HG03139 (cell line): ENCODE data around the gene CD274.
"Not testable (repeated sequence)": the region's sequence is repeated elsewhere in the genome, so short reads cannot be mapped to it uniquely, and the experiment has no call there.

Experiments
- ATAC-seq: cut with Tn5 transposase; IDR thresholded peaks from one replicate; pipeline ENCODE4 v1.9.1; 2021; ENCODE audit not compliant: unreplicated experiment

Gene CD274

GRCh38 chr9:5460157-5460556 is 9.8 kb downstream of the CD274 start:
- ATAC-seq: no peak

- ATAC-seq: not testable (repeated sequence)
Measured at GRCh38 chr9:5464831-5465330, 14.5 kb downstream of the CD274 start.

- no peak for ATAC-seq
Measured at GRCh38 chr9:5466005-5466404, 15.7 kb downstream of the CD274 start.

GRCh38 chr9:5466766-5467165 is 16.4 kb downstream of the CD274 start:
- ATAC-seq: no peak

GRCh38 chr9:5468850-5469249 is 18.5 kb downstream of the CD274 start:
- no peak for ATAC-seq

- no peak for ATAC-seq
Measured at GRCh38 chr9:5470122-5470521, 19.8 kb downstream of the CD274 start.

GRCh38 chr9:5470816-5471215 is 20.5 kb downstream of the CD274 start:
- no peak for ATAC-seq

- not testable (repeated sequence) for ATAC-seq
Measured at GRCh38 chr9:5475611-5476010, 25.3 kb downstream of the CD274 start.

GRCh38 chr9:5478206-5478605 is 27.9 kb downstream of the CD274 start:
- ATAC-seq: no peak

- no peak for ATAC-seq
Measured at GRCh38 chr9:5479994-5480694, 29.8 kb downstream of the CD274 start.

GRCh38 chr9:5480919-5481318 is 30.6 kb downstream of the CD274 start:
- ATAC-seq: no peak

- no peak for ATAC-seq
Measured at GRCh38 chr9:5481322-5482040, 31.1 kb downstream of the CD274 start.

- ATAC-seq: no peak
Measured at GRCh38 chr9:5482194-5482593, 31.9 kb downstream of the CD274 start.

- no peak for ATAC-seq
Measured at GRCh38 chr9:5483306-5483705, 33.0 kb downstream of the CD274 start.

GRCh38 chr9:5485378-5486085 is 35.2 kb downstream of the CD274 start:
- ATAC-seq: no peak

GRCh38 chr9:5486988-5487387 is 36.6 kb downstream of the CD274 start:
- ATAC-seq: no peak

- no peak for ATAC-seq
Measured at GRCh38 chr9:5488221-5489008, 38.1 kb downstream of the CD274 start.

GRCh38 chr9:5489630-5490490 is 39.5 kb downstream of the CD274 start:
- no peak for ATAC-seq

GRCh38 chr9:5492965-5493678 is 42.8 kb downstream of the CD274 start:
- no peak for ATAC-seq
